B cell (primary cell): Measurements from ENCODE around the gene BUB1B.

ENCODE experiments used
- EZH2 ChIP-seq: IDR thresholded peaks from 2 replicates; pipeline ENCODE4 v1.6.1; 2012; ENCODE audit warnings: borderline replicate concordance, low read depth, mild to moderate bottlenecking, moderate library complexity, low read length; ENCODE audit not compliant: insufficient read depth, poor library complexity, severe bottlenecking
- TF ChIP-seq, protein P1 (sequence below): fragments of 200-600 bp; IDR thresholded peaks from one replicate; pipeline ENCODE4 v1.8.0; 2022; ENCODE audit warnings: antibody characterized with exemption, mild to moderate bottlenecking

- TF ChIP-seq EZH2: no peak
- TF ChIP-seq, protein P1, sequence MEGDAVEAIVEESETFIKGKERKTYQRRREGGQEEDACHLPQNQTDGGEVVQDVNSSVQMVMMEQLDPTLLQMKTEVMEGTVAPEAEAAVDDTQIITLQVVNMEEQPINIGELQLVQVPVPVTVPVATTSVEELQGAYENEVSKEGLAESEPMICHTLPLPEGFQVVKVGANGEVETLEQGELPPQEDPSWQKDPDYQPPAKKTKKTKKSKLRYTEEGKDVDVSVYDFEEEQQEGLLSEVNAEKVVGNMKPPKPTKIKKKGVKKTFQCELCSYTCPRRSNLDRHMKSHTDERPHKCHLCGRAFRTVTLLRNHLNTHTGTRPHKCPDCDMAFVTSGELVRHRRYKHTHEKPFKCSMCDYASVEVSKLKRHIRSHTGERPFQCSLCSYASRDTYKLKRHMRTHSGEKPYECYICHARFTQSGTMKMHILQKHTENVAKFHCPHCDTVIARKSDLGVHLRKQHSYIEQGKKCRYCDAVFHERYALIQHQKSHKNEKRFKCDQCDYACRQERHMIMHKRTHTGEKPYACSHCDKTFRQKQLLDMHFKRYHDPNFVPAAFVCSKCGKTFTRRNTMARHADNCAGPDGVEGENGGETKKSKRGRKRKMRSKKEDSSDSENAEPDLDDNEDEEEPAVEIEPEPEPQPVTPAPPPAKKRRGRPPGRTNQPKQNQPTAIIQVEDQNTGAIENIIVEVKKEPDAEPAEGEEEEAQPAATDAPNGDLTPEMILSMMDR: no peak
Measured at GRCh38 chr15:40266828-40267304, 106.0 kb downstream of the BUB1B start.
